ENCODE results near the gene RAPGEF5. TPM values are rescaled to one million over a fixed set of nuclear protein-coding genes. Genes with fewer than 3 reads are reported as not detected.

RAPGEF5 gene
- total RNA-seq, 1 experiment from 2014 or later, result 3.4 TPM

GRCh38 chr7:22323714-22324113, 33.2 kb downstream of the RAPGEF5 start:
- DNase-seq (ENCODE audit: low spot score), result no peak
- in situ Hi-C loops (cut with HindIII; ENCODE audit: low sequenced_read_pairs), result no loop called here

GRCh38 chr7:22320416-22320815, 36.5 kb downstream of the RAPGEF5 start:
- no peak for DNase-seq (ENCODE audit: low spot score)

GRCh38 chr7:22319424-22320403, 37.2 kb downstream of the RAPGEF5 start:
- DNase-seq (ENCODE audit: low spot score), result no peak
- in situ Hi-C loops (cut with HindIII; ENCODE audit: low sequenced_read_pairs), result no loop called here

More at GRCh38 chr7:22320416-22320815, 36.5 kb downstream of the RAPGEF5 start:
- in situ Hi-C loops (cut with HindIII; ENCODE audit: low sequenced_read_pairs), result no loop called here

- in situ Hi-C loops (cut with HindIII; ENCODE audit: low sequenced_read_pairs), result no loop called here
- DNase-seq (ENCODE audit: low spot score), result no peak
Measured at GRCh38 chr7:22318376-22318775, 38.6 kb downstream of the RAPGEF5 start.

- DNase-seq (ENCODE audit: low spot score), result no peak
- in situ Hi-C loops (cut with HindIII; ENCODE audit: low sequenced_read_pairs), result no loop called here
Measured at GRCh38 chr7:22317632-22318031, 39.3 kb downstream of the RAPGEF5 start.

GRCh38 chr7:22316914-22317313, 40.0 kb downstream of the RAPGEF5 start:
- DNase-seq (ENCODE audit: low spot score), result no peak
- in situ Hi-C loops (cut with HindIII; ENCODE audit: low sequenced_read_pairs), result no loop called here

GRCh38 chr7:22307816-22308215, 49.1 kb downstream of the RAPGEF5 start:
- in situ Hi-C loops (cut with HindIII; ENCODE audit: low sequenced_read_pairs), result no loop called here
- DNase-seq (ENCODE audit: low spot score), result no peak

GRCh38 chr7:22305706-22306105, 51.2 kb downstream of the RAPGEF5 start:
- in situ Hi-C loops (cut with HindIII; ENCODE audit: low sequenced_read_pairs), result no loop called here
- DNase-seq (ENCODE audit: low spot score), result no peak

- DNase-seq (ENCODE audit: low spot score), result no peak
- in situ Hi-C loops (cut with HindIII; ENCODE audit: low sequenced_read_pairs), result no loop called here
Measured at GRCh38 chr7:22302951-22303423, 54.0 kb downstream of the RAPGEF5 start.

- in situ Hi-C loops (cut with HindIII; ENCODE audit: low sequenced_read_pairs), result no loop called here
- no peak for DNase-seq (ENCODE audit: low spot score)
Measured at GRCh38 chr7:22302193-22302592, 54.8 kb downstream of the RAPGEF5 start.

GRCh38 chr7:22301790-22302189, 55.2 kb downstream of the RAPGEF5 start:
- in situ Hi-C loops (cut with HindIII; ENCODE audit: low sequenced_read_pairs), result no loop called here
- no peak for DNase-seq (ENCODE audit: low spot score)

- no peak for DNase-seq (ENCODE audit: low spot score)
- in situ Hi-C loops (cut with HindIII; ENCODE audit: low sequenced_read_pairs), result no loop called here
Measured at GRCh38 chr7:22300839-22301238, 56.1 kb downstream of the RAPGEF5 start.

GRCh38 chr7:22296916-22297315, 60.0 kb downstream of the RAPGEF5 start:
- in situ Hi-C loops (cut with HindIII; ENCODE audit: low sequenced_read_pairs), result no loop called here
- no peak for DNase-seq (ENCODE audit: low spot score)

GRCh38 chr7:22296265-22296566, 60.7 kb downstream of the RAPGEF5 start:
- in situ Hi-C loops (cut with HindIII; ENCODE audit: low sequenced_read_pairs), result no loop called here

GRCh38 chr7:22295402-22296264, 61.3 kb downstream of the RAPGEF5 start:
- no peak for DNase-seq (ENCODE audit: low spot score)
- in situ Hi-C loops (cut with HindIII; ENCODE audit: low sequenced_read_pairs), result no loop called here

More at GRCh38 chr7:22296265-22296566, 60.7 kb downstream of the RAPGEF5 start:
- DNase-seq (ENCODE audit: low spot score), result no peak

- in situ Hi-C loops (cut with HindIII; ENCODE audit: low sequenced_read_pairs), result no loop called here
- DNase-seq (ENCODE audit: low spot score), result no peak
Measured at GRCh38 chr7:22292531-22292930, 64.4 kb downstream of the RAPGEF5 start.

- no peak for DNase-seq (ENCODE audit: low spot score)
- in situ Hi-C loops (cut with HindIII; ENCODE audit: low sequenced_read_pairs), result no loop called here
Measured at GRCh38 chr7:22291977-22292376, 65.0 kb downstream of the RAPGEF5 start.

GRCh38 chr7:22288202-22288601, 68.8 kb downstream of the RAPGEF5 start:
- no peak for DNase-seq (ENCODE audit: low spot score)
- in situ Hi-C loops (cut with HindIII; ENCODE audit: low sequenced_read_pairs), result no loop called here

GRCh38 chr7:22287412-22287811, 69.5 kb downstream of the RAPGEF5 start:
- DNase-seq (ENCODE audit: low spot score), result no peak
- in situ Hi-C loops (cut with HindIII; ENCODE audit: low sequenced_read_pairs), result no loop called here

- DNase-seq (ENCODE audit: low spot score), result no peak
- in situ Hi-C loops (cut with HindIII; ENCODE audit: low sequenced_read_pairs), result no loop called here
Measured at GRCh38 chr7:22286436-22286835, 70.5 kb downstream of the RAPGEF5 start.
